SU-DHL-6 (cell line): ENCODE data around the gene SLC2A6.

Source experiments
- H2AFZ ChIP-seq: fragments of 200-600 bp; sonication (generic); 2 replicates; pipeline ENCODE4 v1.6.1; 2014; ENCODE audit warnings: low read depth, mild to moderate bottlenecking, moderate library complexity, mixed read lengths, antibody characterized with exemption, low read length; ENCODE audit not compliant: severe bottlenecking
- H3F3A ChIP-seq: fragments of 200-600 bp; shearing (Covaris generic); 2 replicates; pipeline ENCODE4 v1.6.0; 2016; ENCODE audit warnings: antibody characterized with exemption, mild to moderate bottlenecking; ENCODE audit not compliant: insufficient read depth
- H3K27ac ChIP-seq: fragments of 200-600 bp; sonication (generic); 2 replicates; pipeline ENCODE4 v1.5.1; 2016; ENCODE audit warnings: low read depth, mild to moderate bottlenecking, low read length, moderate library complexity, mixed read lengths
- H3K27me3 ChIP-seq: fragments of 200-600 bp; sonication (generic), shearing (Covaris generic); 2 replicates; pipeline ENCODE4 v1.6.0; 2014; ENCODE audit warnings: mild to moderate bottlenecking, low read length
- H3K36me3 ChIP-seq: fragments of 200-600 bp; sonication (generic); 2 replicates; pipeline ENCODE4 v1.6.1; 2014; ENCODE audit warnings: mild to moderate bottlenecking, low read length, mixed read lengths
- H3K4me2 ChIP-seq: fragments of 300-600, 200-600 bp; shearing (Covaris generic), sonication (generic); 2 replicates; pipeline ENCODE4 v1.6.0; 2014; ENCODE audit warnings: low read length, low read depth, mild to moderate bottlenecking; ENCODE audit not compliant: poor library complexity, severe bottlenecking
- H3K4me3 ChIP-seq: fragments of 200-600 bp; sonication (generic); 2 replicates; pipeline ENCODE4 v1.5.1; 2014; ENCODE audit warnings: antibody characterized with exemption, low read length, mild to moderate bottlenecking, mixed read lengths; ENCODE audit not compliant: insufficient read depth, poor library complexity, severe bottlenecking
- H3K79me2 ChIP-seq: fragments of 200-600 bp; sonication (generic); 2 replicates; pipeline ENCODE4 v1.6.1; 2014; ENCODE audit warnings: mild to moderate bottlenecking, low read length, moderate library complexity; ENCODE audit not compliant: insufficient read depth
- H3K9ac ChIP-seq: fragments of 200-600 bp; sonication (generic); 2 replicates; pipeline ENCODE4 v1.7.0; 2014; ENCODE audit warnings: mild to moderate bottlenecking, low read length
- H3K9me2 ChIP-seq: fragments of 200-600 bp; sonication (generic); replicated peaks from 2 replicates; pipeline ENCODE4 v1.6.1; 2014; ENCODE audit warnings: low read length; ENCODE audit not compliant: insufficient read depth
- H3K9me3 ChIP-seq: fragments of 200-600 bp; sonication (generic); 2 replicates; pipeline ENCODE4 v1.6.1; 2014; ENCODE audit warnings: low read length, mixed read lengths; ENCODE audit not compliant: insufficient read depth
- H4K20me1 ChIP-seq: fragments of 200-600 bp; sonication (generic); 2 replicates; pipeline ENCODE4 v1.6.1; 2014; ENCODE audit warnings: low read depth, mild to moderate bottlenecking, antibody characterized with exemption, low read length, moderate library complexity, mixed read lengths
- EZH2phosphoT487 ChIP-seq: fragments of 200-600 bp; sonication (generic), shearing (Covaris generic); conservative IDR thresholded peaks from 2 replicates; pipeline ENCODE4 v1.6.1; 2018; ENCODE audit warnings: mild to moderate bottlenecking, antibody characterized with exemption, low read length, moderate library complexity, mixed read lengths
- TF ChIP-seq, protein P1 (sequence below): fragments of 200-600 bp; sonication (generic); IDR thresholded peaks from one replicate; pipeline ENCODE4 v1.5.1; 2017; ENCODE audit warnings: antibody characterized with exemption, mild to moderate bottlenecking, low read length, moderate library complexity; ENCODE audit not compliant: insufficient read depth, poor library complexity, severe bottlenecking

Gene SLC2A6

DNA sequence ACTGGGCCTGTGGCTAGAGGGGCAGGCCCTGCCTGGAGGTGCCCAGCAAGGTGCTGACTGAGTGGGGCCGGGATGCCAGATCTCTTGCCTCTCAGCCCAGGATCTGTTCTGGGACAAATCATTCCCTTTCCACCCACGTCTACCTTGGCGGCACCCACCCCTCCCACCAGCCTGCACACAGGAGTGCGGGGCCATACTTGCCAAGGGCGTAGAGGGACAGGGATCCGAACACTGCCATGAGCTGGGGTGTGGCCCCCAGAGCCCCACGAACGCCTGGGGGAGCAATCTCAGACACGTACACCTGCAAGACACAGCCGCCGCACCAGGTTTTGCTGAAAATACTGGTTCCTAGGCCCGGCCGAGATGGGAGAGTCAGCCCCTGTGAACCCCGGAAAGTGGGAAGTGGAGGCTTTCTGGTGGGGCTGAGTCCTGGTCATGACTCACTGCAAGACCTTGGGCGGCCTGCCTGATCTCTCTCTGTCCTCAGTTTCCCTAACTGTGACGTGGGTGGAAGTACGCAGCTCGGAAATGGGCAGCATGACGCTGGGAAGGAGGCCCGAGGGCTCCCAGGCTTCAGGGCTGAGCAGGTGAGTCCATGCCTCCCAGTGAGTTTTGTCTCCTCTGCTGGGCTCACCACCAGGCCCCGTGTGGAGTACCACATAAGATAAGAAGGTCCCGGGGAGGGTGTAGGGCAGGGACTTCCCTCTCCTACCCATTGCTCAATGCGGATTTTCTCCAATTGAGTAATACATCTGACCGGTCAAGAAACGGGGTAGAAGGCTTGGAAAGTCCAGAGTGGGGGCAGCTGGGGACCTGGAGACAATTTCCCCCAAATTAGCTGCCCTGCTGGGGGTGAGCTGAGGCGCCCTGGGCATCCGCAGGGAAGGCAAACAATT is 2.6 kb downstream of the SLC2A6 start:
- Histone ChIP-seq H2AFZ (no peak overlapping the region), H4K20me1 (no peaks in the 10 kb centered on the region), H3K27ac (no peak overlapping the region), H3K9ac (no peak overlapping the region), H3K4me2 (no peak overlapping the region), H3K9me2 (no peaks in the 10 kb centered on the region), H3K36me3 (no peaks in the 10 kb centered on the region), H3F3A (peaks cover 5% of the 10 kb centered on the region), H3K9me3 (no peaks in the 10 kb centered on the region), H3K79me2 (peaks cover 7% of the 10 kb centered on the region; the same call in 1 of the 2 replicates), H3K4me3 (no peak overlapping the region), H3K27me3 (no peaks in the 10 kb centered on the region)
- no peak for TF ChIP-seq EZH2phosphoT487
- TF ChIP-seq, protein P1, sequence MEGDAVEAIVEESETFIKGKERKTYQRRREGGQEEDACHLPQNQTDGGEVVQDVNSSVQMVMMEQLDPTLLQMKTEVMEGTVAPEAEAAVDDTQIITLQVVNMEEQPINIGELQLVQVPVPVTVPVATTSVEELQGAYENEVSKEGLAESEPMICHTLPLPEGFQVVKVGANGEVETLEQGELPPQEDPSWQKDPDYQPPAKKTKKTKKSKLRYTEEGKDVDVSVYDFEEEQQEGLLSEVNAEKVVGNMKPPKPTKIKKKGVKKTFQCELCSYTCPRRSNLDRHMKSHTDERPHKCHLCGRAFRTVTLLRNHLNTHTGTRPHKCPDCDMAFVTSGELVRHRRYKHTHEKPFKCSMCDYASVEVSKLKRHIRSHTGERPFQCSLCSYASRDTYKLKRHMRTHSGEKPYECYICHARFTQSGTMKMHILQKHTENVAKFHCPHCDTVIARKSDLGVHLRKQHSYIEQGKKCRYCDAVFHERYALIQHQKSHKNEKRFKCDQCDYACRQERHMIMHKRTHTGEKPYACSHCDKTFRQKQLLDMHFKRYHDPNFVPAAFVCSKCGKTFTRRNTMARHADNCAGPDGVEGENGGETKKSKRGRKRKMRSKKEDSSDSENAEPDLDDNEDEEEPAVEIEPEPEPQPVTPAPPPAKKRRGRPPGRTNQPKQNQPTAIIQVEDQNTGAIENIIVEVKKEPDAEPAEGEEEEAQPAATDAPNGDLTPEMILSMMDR: no peak

DNA sequence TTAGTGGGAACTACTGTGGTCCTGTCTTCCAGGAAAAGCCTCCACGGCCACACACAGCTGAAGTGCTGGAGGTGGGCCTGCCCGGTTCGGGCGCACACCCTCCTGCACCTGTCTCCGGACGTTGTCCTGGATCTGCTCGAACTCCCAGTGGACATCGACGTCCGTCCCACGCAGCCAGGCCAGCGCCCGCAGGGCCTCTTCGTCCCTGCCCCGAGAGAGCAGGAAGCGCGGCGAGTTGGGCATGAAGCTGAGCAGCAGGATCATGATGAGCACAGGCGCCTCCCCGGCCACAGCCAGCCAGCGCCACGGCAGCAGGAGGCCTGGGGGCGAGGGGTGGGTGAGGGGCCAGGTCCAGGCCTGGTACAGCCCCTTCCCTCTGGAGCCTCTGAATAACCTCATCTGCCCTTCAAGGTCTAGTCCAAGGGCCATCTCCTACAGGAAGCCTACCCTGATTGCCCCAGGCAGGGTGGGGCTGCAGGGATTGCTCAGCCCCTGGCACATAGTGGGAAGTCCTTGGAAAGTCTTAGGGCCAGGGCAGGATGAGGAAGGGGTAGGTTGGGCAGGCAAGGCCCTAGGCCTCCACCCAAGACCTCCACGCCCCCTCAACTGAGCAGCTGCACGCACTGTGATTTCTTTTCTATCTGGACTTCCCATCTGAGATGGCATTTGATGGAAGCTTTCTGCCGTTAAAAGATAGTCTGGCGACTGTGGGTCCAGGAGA is 3.4 kb downstream of the SLC2A6 start:
- Histone ChIP-seq H2AFZ (no peak overlapping the region), H3K27me3 (no peaks in the 10 kb centered on the region), H3K4me3 (no peak overlapping the region), H3K27ac (no peak overlapping the region), H3K79me2 (peaks cover 7% of the 10 kb centered on the region; the same call in 1 of the 2 replicates), H3K9ac (no peak overlapping the region), H4K20me1 (no peaks in the 10 kb centered on the region), H3K36me3 (no peaks in the 10 kb centered on the region), H3K9me3 (no peaks in the 10 kb centered on the region), H3K9me2 (no peaks in the 10 kb centered on the region), H3K4me2 (no peak overlapping the region), H3F3A (peaks cover 5% of the 10 kb centered on the region)
- TF ChIP-seq, protein P1: no peak
- no peak for TF ChIP-seq EZH2phosphoT487

DNA sequence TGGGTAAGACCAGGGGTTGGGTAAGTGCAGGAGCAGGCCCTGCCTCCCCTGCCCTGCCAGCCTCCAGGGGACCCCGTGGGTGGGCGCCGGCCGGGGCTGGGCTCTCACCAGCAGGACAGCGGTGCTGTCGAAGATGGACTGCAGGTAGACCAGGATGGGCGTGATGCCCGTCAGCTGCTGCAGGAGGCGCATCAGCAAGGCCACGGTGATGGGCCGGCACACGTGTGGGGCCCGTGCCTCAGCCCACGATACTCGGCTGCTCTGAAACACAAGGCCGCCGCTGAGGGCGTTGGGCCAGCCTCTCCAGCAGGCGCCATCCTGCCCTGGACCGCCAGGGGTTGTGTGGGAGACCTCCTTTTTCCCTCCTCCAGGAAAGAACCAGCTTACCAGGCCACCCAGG is 4.0 kb downstream of the SLC2A6 start:
- TF ChIP-seq, protein P1: no peak
- no peak for TF ChIP-seq EZH2phosphoT487
- peaks cover 4% of the 10 kb centered on the region for H3F3A ChIP-seq
- H3K9me2 ChIP-seq: no peaks in the 10 kb centered on the region
- no peak overlapping the region for H3K9ac ChIP-seq
- H3K79me2 ChIP-seq: peaks cover 7% of the 10 kb centered on the region; the same call in 1 of the 2 replicates
- H3K36me3 ChIP-seq: no peaks in the 10 kb centered on the region
- no peak overlapping the region for H3K4me2 ChIP-seq
- no peak overlapping the region for H2AFZ ChIP-seq
- H3K27ac ChIP-seq: no peak overlapping the region
- no peaks in the 10 kb centered on the region for H3K9me3 ChIP-seq
- no peak overlapping the region for H3K4me3 ChIP-seq
- H3K27me3 ChIP-seq: no peaks in the 10 kb centered on the region
- H4K20me1 ChIP-seq: no peaks in the 10 kb centered on the region
